DMS79 (cell line): ENCODE results near the gene KDM7A.
A peak's percentile ranks its signal among the peaks of the same experiment; 100 is the strongest.
"Not testable (repeated sequence)": the region's sequence is repeated elsewhere in the genome, so short reads cannot be mapped to it uniquely, and the experiment has no call there.

Experiments used
- DNase-seq: peaks from one replicate; lab custom pipeline; 2025; lab: John Stamatoyannopoulos, UW

The KDM7A gene

GRCh38 chr7:140200061-140200989 lies 23.5 kb upstream of the KDM7A start:
- no peak for DNase-seq

DNA sequence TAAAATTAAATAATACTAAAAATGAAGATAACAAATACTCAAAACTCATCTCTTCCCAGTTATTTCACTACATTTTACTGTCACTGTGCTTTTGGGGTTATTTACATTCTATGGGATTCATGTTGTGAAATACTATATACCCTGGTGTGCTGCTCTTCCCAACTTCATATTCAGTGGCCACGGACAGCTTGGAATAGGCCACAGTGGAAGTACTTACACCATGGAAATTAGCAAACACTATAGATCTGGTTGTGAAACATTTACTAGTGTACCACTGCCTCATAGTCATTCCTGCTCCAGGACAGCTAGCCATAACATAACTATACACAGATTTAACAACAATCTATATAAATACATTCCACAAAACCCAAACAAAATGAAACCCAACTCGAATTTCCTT lies 21.2 kb upstream of the KDM7A start:
- no peak for DNase-seq

GRCh38 chr7:140197218-140197890 lies 20.6 kb upstream of the KDM7A start:
- no peak for DNase-seq

DNA sequence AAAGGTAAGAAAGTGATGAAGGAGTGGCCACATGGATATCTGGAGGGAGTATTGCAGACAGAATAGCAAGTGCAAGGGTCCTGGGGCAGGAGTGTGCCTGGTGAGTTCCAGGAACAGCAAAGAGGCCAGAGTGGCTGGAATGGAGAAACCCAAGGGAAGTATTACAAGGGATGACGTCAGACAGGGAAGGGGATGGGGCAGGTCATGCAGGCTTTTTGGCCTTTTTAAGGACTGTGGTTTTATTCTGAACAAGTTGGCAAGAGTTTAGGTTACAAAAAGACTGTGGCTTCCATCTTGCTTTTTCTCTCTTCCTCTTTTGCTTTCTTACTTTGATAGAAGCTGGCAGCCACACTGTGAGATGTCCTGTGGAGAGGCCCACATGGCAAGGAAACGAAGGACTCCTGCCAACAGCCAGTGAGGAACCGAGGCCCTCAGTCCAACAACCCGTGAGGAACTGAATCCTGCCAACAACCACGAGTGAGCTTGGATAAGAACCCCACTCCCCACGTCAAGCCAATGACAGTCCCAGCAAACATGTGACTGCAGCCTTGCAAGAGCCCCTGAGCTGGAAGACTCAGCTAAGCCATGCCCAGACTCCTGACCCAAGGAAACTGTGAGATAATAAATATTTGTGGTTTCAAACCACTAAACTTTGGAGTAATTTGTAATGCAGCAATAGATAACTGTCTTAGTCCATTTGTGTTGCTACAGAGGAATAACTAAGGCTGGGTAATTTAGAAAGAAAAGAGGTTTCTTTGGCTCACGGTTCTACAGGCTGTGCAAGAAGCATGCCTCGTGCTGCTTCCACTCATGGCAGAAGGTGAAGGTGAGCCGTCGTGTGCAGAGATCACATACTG lies 19.8 kb upstream of the KDM7A start:
- DNase-seq: no peak

GRCh38 chr7:140195859-140196258 lies 19.1 kb upstream of the KDM7A start:
- DNase-seq: no peak

- DNase-seq: no peak
Measured at GRCh38 chr7:140192620-140193019, 15.8 kb upstream of the KDM7A start.

- DNase-seq: no peak
Measured at GRCh38 chr7:140192176-140192575, 15.4 kb upstream of the KDM7A start.

GRCh38 chr7:140190588-140190987 lies 13.8 kb upstream of the KDM7A start:
- no peak for DNase-seq

DNA sequence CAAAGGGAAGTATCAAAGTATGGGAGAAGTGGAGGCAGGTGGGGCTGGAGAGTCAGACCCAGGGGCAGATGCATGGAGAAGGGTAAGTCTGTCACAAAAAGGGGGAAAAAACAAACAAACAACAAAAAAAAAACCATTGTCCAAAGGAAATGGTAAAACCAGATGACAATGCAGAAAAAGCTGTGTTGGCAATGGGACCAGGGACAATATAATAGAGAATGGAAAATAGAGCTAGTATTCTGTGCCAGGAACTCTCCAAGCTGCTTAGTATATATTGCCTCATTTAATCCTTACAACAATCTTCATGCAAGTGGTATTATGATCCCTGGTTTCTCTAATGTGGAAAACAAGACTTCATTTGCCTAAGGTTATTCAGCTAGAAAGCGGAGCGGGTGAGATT lies 13.1 kb upstream of the KDM7A start:
- DNase-seq: no peak

GRCh38 chr7:140182917-140183316 lies 6.1 kb upstream of the KDM7A start:
- DNase-seq: no peak

DNA sequence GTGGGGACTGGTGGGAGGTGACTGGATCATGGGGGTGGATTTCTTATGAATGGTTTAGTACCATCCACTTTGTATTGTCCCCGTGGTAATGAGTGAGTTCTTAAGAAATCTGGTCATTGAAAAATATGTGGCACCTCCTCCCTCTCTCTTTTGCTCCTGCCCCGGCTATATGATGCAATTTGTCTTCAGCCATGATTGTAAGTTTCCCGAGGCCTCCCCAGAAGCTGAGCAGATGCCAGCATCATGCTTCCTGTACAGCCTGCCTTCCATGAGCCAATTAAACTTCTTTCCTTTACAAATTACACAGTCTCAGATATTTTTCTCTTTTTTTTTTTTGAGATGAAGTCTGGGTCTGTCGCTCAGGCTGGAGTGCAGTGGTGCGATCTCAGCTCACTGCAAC lies 2.6 kb upstream of the KDM7A start:
- no peak for DNase-seq

DNA sequence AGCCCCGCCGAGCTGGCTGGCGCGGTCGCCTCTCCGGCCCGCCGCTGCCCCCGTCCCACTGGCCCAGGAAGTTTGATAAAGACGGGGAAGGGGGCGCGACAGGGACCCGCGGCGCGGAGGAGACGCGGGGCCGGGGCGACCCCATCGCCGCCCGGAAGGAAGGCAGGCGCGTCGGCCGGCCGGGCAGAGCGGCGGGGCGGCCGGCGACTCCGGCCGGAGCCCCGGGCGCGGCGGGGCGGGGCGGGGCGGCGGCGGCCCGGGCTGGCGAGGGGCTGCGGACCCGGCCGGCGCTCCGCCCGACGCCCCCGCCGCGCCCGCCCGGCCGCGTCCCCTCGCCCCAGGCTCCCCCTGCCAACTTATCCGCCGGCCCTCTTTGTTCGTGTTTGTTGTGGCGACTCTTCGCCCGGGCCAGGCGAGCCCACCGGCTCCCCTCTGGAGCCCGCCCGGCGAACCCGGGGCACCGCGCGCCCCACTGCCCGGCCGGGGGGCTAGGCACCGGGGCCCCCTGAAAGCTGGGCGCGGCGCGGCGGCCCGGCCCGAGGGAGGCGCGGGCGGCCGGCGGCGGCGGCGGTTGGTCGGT lies 571 bp downstream of the KDM7A start:
- DNase-seq: no peak

DNA sequence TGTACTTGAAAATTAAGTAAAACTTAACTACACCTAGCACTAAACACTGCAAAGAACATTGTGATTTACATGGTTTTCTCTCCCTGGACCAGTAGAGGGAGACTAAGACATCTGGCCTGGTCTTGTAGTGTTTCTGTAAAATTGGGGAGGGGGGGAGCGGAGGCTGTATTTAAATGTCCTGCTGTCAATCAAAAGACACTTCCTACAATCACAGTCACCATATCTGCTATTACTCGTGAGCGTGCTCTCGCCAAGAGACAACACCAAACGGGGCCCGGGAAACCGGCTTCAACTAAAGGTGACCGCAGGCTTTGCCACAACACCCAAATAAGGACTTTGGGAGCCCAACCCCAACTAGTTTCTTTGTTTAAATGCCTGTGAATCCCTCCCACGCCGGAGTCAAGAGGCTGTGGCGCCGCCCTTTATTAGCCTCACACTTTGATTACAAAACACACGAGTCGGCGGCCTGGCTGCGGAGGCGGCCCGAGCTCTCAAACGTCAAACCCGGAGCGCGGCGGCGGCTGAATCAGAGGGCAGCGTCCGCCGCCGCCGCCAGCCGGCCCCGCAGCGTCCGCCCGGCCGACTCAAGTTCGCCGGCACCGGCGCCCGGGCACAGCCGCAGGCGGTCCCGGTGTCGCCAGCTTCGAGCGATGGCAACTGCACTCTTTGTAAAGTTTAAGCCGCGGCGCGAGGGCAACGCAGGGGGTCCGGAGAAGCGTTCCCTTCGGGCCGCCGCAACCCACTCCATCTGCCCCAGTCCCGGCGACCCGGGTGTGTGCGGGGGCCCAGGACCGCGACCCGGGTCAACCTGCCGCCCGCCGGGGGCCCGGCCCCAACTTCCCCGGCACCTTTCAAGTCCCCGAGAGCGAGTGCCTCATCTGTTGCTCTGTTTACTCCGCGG lies 1.3 kb downstream of the KDM7A start:
- peak; percentile 92 for DNase-seq

DNA sequence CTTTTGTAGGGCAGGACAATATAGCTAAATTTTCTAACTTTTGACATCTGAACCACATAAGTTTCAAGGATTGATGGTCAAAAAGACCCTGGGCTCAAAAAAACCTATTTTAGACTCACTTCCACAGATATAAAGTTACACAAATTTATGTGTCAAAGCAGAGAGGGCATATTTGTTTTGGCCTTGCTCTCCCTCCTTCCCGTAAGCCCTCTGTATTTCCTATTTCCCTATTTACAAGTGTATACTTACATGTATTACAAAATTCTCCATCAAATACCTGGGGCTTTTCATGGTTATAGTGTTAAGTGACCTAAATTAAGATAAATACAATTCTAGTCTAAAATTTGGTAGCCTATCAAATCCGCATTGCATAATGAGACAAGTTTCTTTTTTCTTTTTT lies 2.6 kb downstream of the KDM7A start:
- no peak for DNase-seq

DNA sequence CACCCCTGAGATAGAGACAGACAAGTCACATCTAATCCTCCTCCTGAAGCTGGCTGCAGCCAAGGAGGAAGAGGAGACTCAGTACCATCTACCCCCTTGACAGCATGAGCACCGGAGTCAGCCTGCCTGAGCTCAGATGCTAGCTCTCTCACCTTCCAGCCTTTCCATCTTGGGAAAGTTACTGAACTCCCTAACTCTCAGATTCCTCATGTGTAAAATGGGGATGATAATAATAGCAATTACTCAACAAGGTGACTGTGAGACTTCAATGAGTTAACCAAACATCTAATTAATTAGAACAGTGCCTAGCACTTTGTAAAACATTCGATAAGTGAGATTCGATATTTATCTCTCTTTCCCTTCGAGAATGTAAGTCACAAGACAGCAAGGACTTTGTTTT lies 6.4 kb downstream of the KDM7A start:
- DNase-seq: no peak

- DNase-seq: no peak
Measured at GRCh38 chr7:140168816-140169215, 8.0 kb downstream of the KDM7A start.

DNA sequence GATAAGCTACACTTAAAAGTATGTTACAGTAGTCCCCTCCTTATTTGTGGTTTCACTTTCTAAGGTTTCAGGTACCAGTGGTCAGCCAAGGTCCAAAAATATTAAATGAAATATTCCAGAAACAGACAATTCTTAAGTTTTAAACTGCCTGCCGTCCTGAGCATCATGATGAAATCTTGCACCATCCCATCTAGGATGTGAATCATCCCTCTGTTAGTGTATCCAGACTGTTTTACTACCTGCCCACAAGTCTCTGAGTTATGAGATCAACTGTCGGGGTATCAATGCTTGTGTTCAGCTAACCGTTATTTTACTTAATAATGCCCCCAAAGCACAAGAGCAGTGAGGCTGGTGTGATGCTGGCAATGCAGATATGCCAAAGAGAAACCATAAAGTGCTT lies 11.4 kb downstream of the KDM7A start:
- no peak for DNase-seq

DNA sequence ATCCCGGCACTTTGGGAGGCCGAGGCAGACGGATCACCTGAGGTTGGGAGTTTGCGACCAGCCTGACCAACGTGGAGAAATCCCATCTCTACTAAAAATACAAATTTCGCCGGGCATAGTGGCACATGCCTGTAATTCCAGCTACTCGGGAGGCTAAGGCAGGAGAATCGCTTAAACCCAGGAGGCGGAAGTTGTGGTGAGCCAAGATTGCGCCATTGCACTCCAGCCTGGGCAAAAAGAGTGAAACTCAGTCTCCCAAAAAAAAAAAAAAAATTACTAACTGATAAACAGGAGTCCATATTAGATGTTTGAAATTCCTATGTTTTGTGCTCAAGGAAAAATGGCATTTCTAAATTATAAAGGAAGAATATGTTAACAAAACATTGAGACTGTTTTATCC lies 14.7 kb downstream of the KDM7A start:
- not testable (repeated sequence) for DNase-seq

DNA sequence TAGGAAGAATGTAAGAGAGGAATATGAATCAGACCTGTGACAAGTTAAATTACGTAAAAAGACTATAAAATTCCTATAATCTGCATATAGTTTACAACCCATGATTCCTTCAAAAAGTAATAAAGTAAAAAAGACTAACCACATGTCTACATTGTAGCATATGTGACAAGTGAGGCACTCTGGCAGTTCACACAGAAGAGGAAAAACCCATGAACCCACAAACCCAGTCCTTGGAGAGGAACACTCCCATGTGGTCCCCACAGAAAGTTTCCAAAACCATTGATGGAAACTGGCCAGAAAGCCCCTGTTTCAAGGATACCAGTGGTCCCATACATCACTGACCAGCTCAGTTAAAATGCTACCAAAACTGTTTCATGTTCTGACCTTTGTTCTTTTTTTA lies 15.7 kb downstream of the KDM7A start:
- DNase-seq: no peak

DNA sequence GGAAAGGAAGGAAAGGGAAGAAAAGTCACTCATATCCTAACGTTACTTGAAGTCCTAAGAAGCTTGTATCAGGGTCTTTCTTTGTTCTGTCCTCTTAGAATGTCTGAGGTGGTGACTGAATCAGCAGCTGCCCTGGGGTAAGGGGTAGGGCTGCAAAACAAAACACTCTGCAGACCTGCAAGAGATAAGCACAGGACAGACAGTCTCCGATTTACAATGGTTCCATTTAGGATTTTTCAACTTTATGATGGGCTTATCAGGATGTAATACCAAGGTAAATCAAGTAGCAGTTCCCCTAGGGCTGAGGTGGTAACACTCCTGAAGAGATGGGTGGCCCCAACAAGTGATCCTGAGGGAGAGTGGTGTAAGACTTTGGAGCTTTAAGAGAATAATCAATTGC lies 16.5 kb downstream of the KDM7A start:
- DNase-seq: no peak

- no peak for DNase-seq
Measured at GRCh38 chr7:140159497-140159896, 17.3 kb downstream of the KDM7A start.
